ENCODE results near the gene CREBL2.

The CREBL2 gene

DNA sequence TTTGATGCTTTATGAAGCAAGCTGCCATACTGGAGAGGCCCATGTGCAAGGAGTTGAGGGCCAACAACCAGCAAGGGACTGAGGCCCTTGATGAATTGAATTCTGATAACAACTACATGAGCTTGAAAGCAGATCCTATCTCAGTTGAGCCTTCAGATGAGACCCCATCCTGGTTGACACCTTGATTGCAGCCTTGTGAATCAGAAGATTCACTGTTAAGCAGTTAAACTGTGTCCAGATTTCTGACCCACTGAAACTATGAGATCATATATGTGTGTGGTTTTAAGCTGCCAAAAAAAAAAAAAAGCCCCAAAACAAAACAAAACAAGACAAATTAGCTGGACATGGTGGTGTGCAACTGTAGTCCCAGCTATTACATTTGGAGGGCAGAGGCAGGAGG lies 42.2 kb downstream of the CREBL2 start:
- Histone ChIP-seq H3K4me3 (no peak overlapping the region), H3K27ac (no peak overlapping the region), H3K9ac (ENCODE audit: insufficient read length) (no peak overlapping the region), H3K9me3 (ENCODE audit: low read depth, low read length) (no peaks in the 10 kb centered on the region), H3K36me3 (ENCODE audit: insufficient read depth, low read length) (no peaks in the 10 kb centered on the region)
- no peak for DNase-seq (ENCODE audit: low read depth, low spot score)
- TF ChIP-seq EZH2 (IDR thresholded peaks at IDR 0.05) = no peak
- no peak for TF ChIP-seq POLR2AphosphoS5 (IDR thresholded peaks at IDR 0.05; ENCODE audit: borderline replicate concordance, low read depth, low read length)
- TF ChIP-seq FOXP2 (optimal IDR thresholded peaks at IDR 0.05; ENCODE audit: control extremely low read depth, extremely low read length, insufficient read depth) = no peak

GRCh38 chr12:12654691-12655460 lies 43.2 kb downstream of the CREBL2 start:
- no peaks in the 10 kb centered on the region for H3K9me3 ChIP-seq (ENCODE audit: low read depth, low read length)
- no peak overlapping the region for H3K4me3 ChIP-seq
- H3K27ac ChIP-seq = no peak overlapping the region
- TF ChIP-seq POLR2AphosphoS5 (IDR thresholded peaks at IDR 0.05; ENCODE audit: borderline replicate concordance, low read depth, low read length) (no peak), FOXP2 (optimal IDR thresholded peaks at IDR 0.05; ENCODE audit: control extremely low read depth, extremely low read length, insufficient read depth) (no peak), EZH2 (IDR thresholded peaks at IDR 0.05) (no peak)
- H3K36me3 ChIP-seq (ENCODE audit: insufficient read depth, low read length) = no peaks in the 10 kb centered on the region
- DNase-seq (ENCODE audit: low read depth, low spot score) = no peak
- H3K9ac ChIP-seq (ENCODE audit: insufficient read length) = no peak overlapping the region

DNA sequence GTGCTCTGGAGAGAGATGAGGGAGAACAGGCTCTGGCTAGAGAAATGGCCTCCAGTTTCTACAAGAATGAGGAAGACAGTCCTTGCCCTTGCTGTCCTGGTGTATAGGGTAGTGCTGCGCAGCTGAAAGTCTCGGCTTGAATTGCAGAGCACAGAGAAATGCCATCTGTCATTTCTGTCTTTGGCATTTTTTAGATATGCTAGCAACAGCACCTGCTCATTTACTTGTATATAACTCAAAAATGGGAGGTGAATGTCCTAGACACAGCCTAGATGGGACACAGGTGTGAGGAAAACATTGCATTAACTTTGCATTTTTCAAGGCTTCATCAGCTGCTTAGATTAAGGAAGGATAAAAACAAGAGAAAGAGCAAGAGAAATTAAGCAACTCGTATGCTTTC lies 48.5 kb downstream of the CREBL2 start:
- DNase-seq (ENCODE audit: low read depth, low spot score) = no peak
- no peak overlapping the region for H3K9ac ChIP-seq (ENCODE audit: insufficient read length)

DNA sequence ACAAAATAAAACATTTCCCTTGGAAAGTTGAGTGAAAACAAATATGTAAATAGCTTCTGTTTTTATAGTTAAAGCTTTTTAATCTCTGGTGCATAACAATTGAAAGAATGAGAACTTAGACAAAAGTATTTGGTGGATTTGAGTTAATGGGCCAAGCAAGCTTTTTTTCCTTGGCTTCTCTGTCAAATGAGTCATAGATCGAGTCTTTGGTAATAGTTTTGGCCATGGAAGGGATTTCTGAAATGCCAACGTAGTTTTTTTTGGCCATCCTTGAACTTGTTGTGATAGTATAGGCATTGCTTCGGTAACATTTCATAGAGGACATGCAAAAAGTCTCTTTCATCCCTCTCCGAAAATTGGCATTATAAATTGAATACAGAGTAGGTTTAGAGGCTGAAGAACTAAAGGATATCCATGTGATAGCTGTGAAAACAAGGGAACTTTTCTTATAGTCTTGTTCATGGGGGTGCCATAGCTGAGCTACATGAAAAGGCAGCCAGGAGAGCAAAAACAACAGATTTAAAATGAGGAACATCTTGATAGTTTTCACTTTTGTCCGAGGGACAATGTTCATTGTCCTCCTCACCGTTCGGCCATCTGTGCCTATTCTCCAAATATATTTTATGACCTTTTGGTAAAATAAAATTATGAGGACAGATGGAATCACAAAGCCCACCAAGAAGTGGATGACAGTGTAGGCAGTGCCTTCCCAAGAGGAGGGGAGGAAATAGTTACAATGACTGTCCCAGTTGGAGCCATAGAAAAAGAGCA lies 49.6 kb downstream of the CREBL2 start:
- no peak for DNase-seq (ENCODE audit: low read depth, low spot score)
- H3K9ac ChIP-seq (ENCODE audit: insufficient read length) = no peak overlapping the region
- no peak overlapping the region for H3K4me3 ChIP-seq
- no peaks in the 10 kb centered on the region for H3K36me3 ChIP-seq (ENCODE audit: insufficient read depth, low read length)
- TF ChIP-seq POLR2AphosphoS5 (IDR thresholded peaks at IDR 0.05; ENCODE audit: borderline replicate concordance, low read depth, low read length) = no peak
- TF ChIP-seq FOXP2 (optimal IDR thresholded peaks at IDR 0.05; ENCODE audit: control extremely low read depth, extremely low read length, insufficient read depth) = no peak
- no peak overlapping the region for H3K27ac ChIP-seq
- H3K9me3 ChIP-seq (ENCODE audit: low read depth, low read length) = no peaks in the 10 kb centered on the region

More for the DNA sequence above, 48.5 kb downstream of the CREBL2 start:
- Histone ChIP-seq H3K4me3 (no peak overlapping the region), H3K27ac (no peak overlapping the region), H3K36me3 (ENCODE audit: insufficient read depth, low read length) (no peaks in the 10 kb centered on the region), H3K9me3 (ENCODE audit: low read depth, low read length) (no peaks in the 10 kb centered on the region)
- TF ChIP-seq EZH2 (IDR thresholded peaks at IDR 0.05) (no peak), FOXP2 (optimal IDR thresholded peaks at IDR 0.05; ENCODE audit: control extremely low read depth, extremely low read length, insufficient read depth) (no peak), POLR2AphosphoS5 (IDR thresholded peaks at IDR 0.05; ENCODE audit: borderline replicate concordance, low read depth, low read length) (no peak)

- Histone ChIP-seq H3K4me3 (no peak overlapping the region), H3K36me3 (ENCODE audit: insufficient read depth, low read length) (no peaks in the 10 kb centered on the region), H3K9ac (ENCODE audit: insufficient read length) (no peak overlapping the region), H3K27ac (no peak overlapping the region), H3K9me3 (ENCODE audit: low read depth, low read length) (no peaks in the 10 kb centered on the region)
- TF ChIP-seq POLR2AphosphoS5 (IDR thresholded peaks at IDR 0.05; ENCODE audit: borderline replicate concordance, low read depth, low read length) (no peak), FOXP2 (optimal IDR thresholded peaks at IDR 0.05; ENCODE audit: control extremely low read depth, extremely low read length, insufficient read depth) (no peak), EZH2 (IDR thresholded peaks at IDR 0.05) (no peak)
- DNase-seq (ENCODE audit: low read depth, low spot score) = no peak
Observed at GRCh38 chr12:12663644-12664294, 52.1 kb downstream of the CREBL2 start.

GRCh38 chr12:12665194-12665593 lies 53.5 kb downstream of the CREBL2 start:
- Histone ChIP-seq H3K4me3 (no peak overlapping the region), H3K27ac (no peak overlapping the region), H3K9me3 (ENCODE audit: low read depth, low read length) (no peaks in the 10 kb centered on the region), H3K9ac (ENCODE audit: insufficient read length) (no peak overlapping the region), H3K36me3 (ENCODE audit: insufficient read depth, low read length) (no peaks in the 10 kb centered on the region)
- DNase-seq (ENCODE audit: low read depth, low spot score) = no peak
- no peak for TF ChIP-seq FOXP2 (optimal IDR thresholded peaks at IDR 0.05; ENCODE audit: control extremely low read depth, extremely low read length, insufficient read depth)
- TF ChIP-seq POLR2AphosphoS5 (IDR thresholded peaks at IDR 0.05; ENCODE audit: borderline replicate concordance, low read depth, low read length) = no peak
- no peak for TF ChIP-seq EZH2 (IDR thresholded peaks at IDR 0.05)

DNA sequence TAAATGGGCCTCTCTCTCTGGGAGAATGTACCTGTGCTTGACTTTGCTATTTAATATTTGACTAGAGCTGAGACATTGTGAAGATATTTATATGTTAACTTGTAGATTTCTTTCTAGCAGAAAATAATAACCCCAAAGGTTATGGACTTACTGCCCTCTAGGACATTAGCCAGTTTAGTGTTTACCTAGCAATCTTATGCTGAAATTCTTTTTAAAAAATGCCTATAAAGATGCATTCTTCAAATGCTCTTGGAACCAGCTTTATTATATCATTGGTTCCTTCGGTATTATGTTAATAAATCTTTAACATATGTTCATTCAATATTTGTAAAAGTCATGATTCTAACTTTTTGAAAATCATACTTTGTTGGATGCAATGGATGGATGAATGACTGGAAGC lies 56.3 kb downstream of the CREBL2 start:
- TF ChIP-seq EZH2 (IDR thresholded peaks at IDR 0.05) = no peak
- TF ChIP-seq FOXP2 (optimal IDR thresholded peaks at IDR 0.05; ENCODE audit: control extremely low read depth, extremely low read length, insufficient read depth) = no peak
- no peak for TF ChIP-seq POLR2AphosphoS5 (IDR thresholded peaks at IDR 0.05; ENCODE audit: borderline replicate concordance, low read depth, low read length)
- Histone ChIP-seq H3K9ac (ENCODE audit: insufficient read length) (no peak overlapping the region), H3K4me3 (no peak overlapping the region), H3K9me3 (ENCODE audit: low read depth, low read length) (no peaks in the 10 kb centered on the region), H3K36me3 (ENCODE audit: insufficient read depth, low read length) (no peaks in the 10 kb centered on the region), H3K27ac (no peak overlapping the region)
- no peak for DNase-seq (ENCODE audit: low read depth, low spot score)

GRCh38 chr12:12669020-12669419 lies 57.3 kb downstream of the CREBL2 start:
- TF ChIP-seq EZH2 (IDR thresholded peaks at IDR 0.05) (no peak), POLR2AphosphoS5 (IDR thresholded peaks at IDR 0.05; ENCODE audit: borderline replicate concordance, low read depth, low read length) (no peak), FOXP2 (optimal IDR thresholded peaks at IDR 0.05; ENCODE audit: control extremely low read depth, extremely low read length, insufficient read depth) (no peak)
- H3K4me3 ChIP-seq = no peak overlapping the region
- no peak overlapping the region for H3K27ac ChIP-seq
- H3K9me3 ChIP-seq (ENCODE audit: low read depth, low read length) = no peaks in the 10 kb centered on the region
- no peak for DNase-seq (ENCODE audit: low read depth, low spot score)
- no peaks in the 10 kb centered on the region for H3K36me3 ChIP-seq (ENCODE audit: insufficient read depth, low read length)
- no peak overlapping the region for H3K9ac ChIP-seq (ENCODE audit: insufficient read length)
